Right lobe of liver (tissue), 4 donors: Measurements from ENCODE around the gene SVEP1.

Source experiments
- CTCF ChIP-seq, 4 donors: fragments of 200-600 bp in 3 of 4; fragments of 450-650 bp in 1 of 4; IDR thresholded peaks; one replicate each; pipeline versions ENCODE4 v1.5.1 to v1.8.0; 2016 to 2022; ENCODE audit warnings: antibody characterized with exemption in 4 of 4, mild to moderate bottlenecking in 2 of 4
- POLR2A ChIP-seq: fragments of 450-650 bp; IDR thresholded peaks from one replicate; pipeline ENCODE4 v1.6.1; 2017; ENCODE audit warnings: antibody characterized with exemption, mild to moderate bottlenecking
- donor health status: DM: no; HTN: no; CAD: no.
- donor health status: DM: no; HTN: no; CAD: no.
- donor health status: DM: no; HTN: yes; CAD: no.

GRCh38 chr9:110343551-110343950 is 236.0 kb downstream of the SVEP1 start:
- TF ChIP-seq CTCF (IDR thresholded peaks at IDR 0.05) = no peak
- no peak for TF ChIP-seq POLR2A
